Panc1 (cell line): Measurements from ENCODE around the gene PDGFRA. TPM values are rescaled to one million over a fixed set of nuclear protein-coding genes. Genes with fewer than 3 reads are reported as not detected.

Experiments used
- ATAC-seq: fragments of 200-7000 bp; cut with Tn5 transposase; 2 replicates; pipeline ENCODE4 v1.9.1; 2020; ENCODE audit warnings: mild to moderate bottlenecking, moderate library complexity
- BruUV-seq: library from RNA; stranded (reverse); fragments of 400-500 nt; replicated peaks from 2 replicates; lab custom pipeline; 2021; lab: Mats Ljungman, UMichigan
- CTCF ChIA-PET: fragments of 300-600 bp; sonication (Branson Sonifier 250); formaldehyde crosslinking; loops from one replicate; lab custom pipeline; 2022; ENCODE audit warnings: antibody characterized with exemption; lab: Charles Lee
- POLR2A ChIA-PET: fragments of 300-600 bp; sonication (Branson Sonifier 250); formaldehyde crosslinking; loops from one replicate; lab custom pipeline; 2022; ENCODE audit warnings: antibody characterized with exemption; lab: Charles Lee
- DNase-seq: peaks from one replicate; pipeline ENCODE4 v3.0.0-alpha.2; 2010; ENCODE audit warnings: low read depth, low spot score
- H3K27ac ChIP-seq: 2 replicates; pipeline ENCODE4 v1.5.1; 2011; ENCODE audit warnings: mild to moderate bottlenecking, low read length, inconsistent platforms
- H3K27me3 ChIP-seq: fragments of 200-500 bp; sonication (Bioruptor generic); 2 replicates; pipeline ENCODE4 v1.6.0; 2014; ENCODE audit warnings: low read length, inconsistent platforms; ENCODE audit not compliant: control insufficient read depth, insufficient read depth
- H3K36me3 ChIP-seq: fragments of 200-500 bp; sonication (Bioruptor generic); 2 replicates; pipeline ENCODE4 v1.5.1; 2014; ENCODE audit warnings: inconsistent platforms, mild to moderate bottlenecking, low read length, moderate library complexity; ENCODE audit not compliant: control insufficient read depth, insufficient read depth
- H3K4me1 ChIP-seq: 2 replicates; pipeline ENCODE4 v1.5.1; 2011; ENCODE audit warnings: inconsistent platforms, mild to moderate bottlenecking, low read length, moderate library complexity; ENCODE audit not compliant: control insufficient read depth, insufficient read depth
- H3K4me3 ChIP-seq, 2 experiments: 2 replicates each; pipeline ENCODE4 v1.5.1; 2011 to 2012; ENCODE audit warnings: low read depth in 2 of 2, low read length in 2 of 2, mild to moderate bottlenecking in 2 of 2, inconsistent platforms in 1 of 2, moderate library complexity in 1 of 2
- H3K9me3 ChIP-seq: fragments of 200-500 bp; sonication (Bioruptor generic); 2 replicates; pipeline ENCODE4 v1.5.1; 2014; ENCODE audit warnings: low read depth, mild to moderate bottlenecking, inconsistent platforms, low read length, moderate library complexity; ENCODE audit not compliant: control insufficient read depth, insufficient read depth
- CTCF ChIP-seq: fragments of 450-650 bp; IDR thresholded peaks from 2 replicates; pipeline ENCODE4 v1.5.1; 2017; ENCODE audit warnings: mild to moderate bottlenecking
- POLR2AphosphoS5 ChIP-seq: IDR thresholded peaks from 2 replicates; pipeline ENCODE4 v1.6.1; 2012; ENCODE audit warnings: mild to moderate bottlenecking, low read depth, low read length, moderate library complexity
- SIN3A ChIP-seq: IDR thresholded peaks from 2 replicates; pipeline ENCODE4 v1.6.1; 2012; ENCODE audit warnings: low read depth, mild to moderate bottlenecking, low read length, moderate library complexity, borderline replicate concordance; ENCODE audit not compliant: insufficient read depth
- TCF7L2 ChIP-seq: IDR thresholded peaks from 2 replicates; pipeline ENCODE4 v1.6.1; 2011; ENCODE audit warnings: mild to moderate bottlenecking, low read depth, low read length, inconsistent platforms
- in situ Hi-C: cut with HindIII; loops from 2 replicates; pipeline ENCODE4 v1.10.0; 2016; ENCODE audit warnings: low sequenced_read_pairs, low pct_unique_long_range_greater_than_20kb
- intact Hi-C: fragments of 100-400 bp; cut with micrococcal nuclease; formaldehyde crosslinking; loops from one replicate; pipeline ENCODE4 v1.10.0; 2022; ENCODE audit not compliant: unreplicated experiment
- total RNA-seq: library from RNA; stranded (reverse); gene quantifications from one replicate; pipeline ENCODE4 v1.2.1, GENCODE V29; 2021; ENCODE audit not compliant: unreplicated experiment
- TF ChIP-seq, protein P1 (sequence below), 2 experiments: IDR thresholded peaks; 2 replicates each; pipeline ENCODE4 v1.6.1; 2011 to 2012; ENCODE audit warnings: low read depth in 2 of 2, control low read depth in 1 of 2, low read length in 1 of 2, mild to moderate bottlenecking in 1 of 2, moderate library complexity in 1 of 2; ENCODE audit not compliant: insufficient read depth in 1 of 2

The PDGFRA gene
- total RNA-seq, 1 experiment from 2014 or later: 0.15 TPM

- TF ChIP-seq TCF7L2 (no peak), CTCF (no peak), POLR2AphosphoS5 (no peak), SIN3A (no peak)
- TF ChIP-seq, protein P1, sequence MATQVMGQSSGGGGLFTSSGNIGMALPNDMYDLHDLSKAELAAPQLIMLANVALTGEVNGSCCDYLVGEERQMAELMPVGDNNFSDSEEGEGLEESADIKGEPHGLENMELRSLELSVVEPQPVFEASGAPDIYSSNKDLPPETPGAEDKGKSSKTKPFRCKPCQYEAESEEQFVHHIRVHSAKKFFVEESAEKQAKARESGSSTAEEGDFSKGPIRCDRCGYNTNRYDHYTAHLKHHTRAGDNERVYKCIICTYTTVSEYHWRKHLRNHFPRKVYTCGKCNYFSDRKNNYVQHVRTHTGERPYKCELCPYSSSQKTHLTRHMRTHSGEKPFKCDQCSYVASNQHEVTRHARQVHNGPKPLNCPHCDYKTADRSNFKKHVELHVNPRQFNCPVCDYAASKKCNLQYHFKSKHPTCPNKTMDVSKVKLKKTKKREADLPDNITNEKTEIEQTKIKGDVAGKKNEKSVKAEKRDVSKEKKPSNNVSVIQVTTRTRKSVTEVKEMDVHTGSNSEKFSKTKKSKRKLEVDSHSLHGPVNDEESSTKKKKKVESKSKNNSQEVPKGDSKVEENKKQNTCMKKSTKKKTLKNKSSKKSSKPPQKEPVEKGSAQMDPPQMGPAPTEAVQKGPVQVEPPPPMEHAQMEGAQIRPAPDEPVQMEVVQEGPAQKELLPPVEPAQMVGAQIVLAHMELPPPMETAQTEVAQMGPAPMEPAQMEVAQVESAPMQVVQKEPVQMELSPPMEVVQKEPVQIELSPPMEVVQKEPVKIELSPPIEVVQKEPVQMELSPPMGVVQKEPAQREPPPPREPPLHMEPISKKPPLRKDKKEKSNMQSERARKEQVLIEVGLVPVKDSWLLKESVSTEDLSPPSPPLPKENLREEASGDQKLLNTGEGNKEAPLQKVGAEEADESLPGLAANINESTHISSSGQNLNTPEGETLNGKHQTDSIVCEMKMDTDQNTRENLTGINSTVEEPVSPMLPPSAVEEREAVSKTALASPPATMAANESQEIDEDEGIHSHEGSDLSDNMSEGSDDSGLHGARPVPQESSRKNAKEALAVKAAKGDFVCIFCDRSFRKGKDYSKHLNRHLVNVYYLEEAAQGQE (IDR thresholded peaks at IDR 0.05; ENCODE audit: insufficient read depth in 1 of 2, low read depth in 2 of 2, low read length in 1 of 2): no peak
- Histone ChIP-seq H3K36me3 (no peaks in the 10 kb centered on the region), H3K4me3 (no peak overlapping the region), H3K4me1 (no peaks in the 10 kb centered on the region), H3K27me3 (no peaks in the 10 kb centered on the region; the same call in 1 of the 2 replicates), H3K9me3 (no peaks in the 10 kb centered on the region), H3K27ac (no peak overlapping the region)
- DNase-seq (no peak), ATAC-seq (no peak)
- ChIA-PET POLR2A (no interaction called here), CTCF (no interaction called here)
- BruUV-seq: no TSS peak
- in situ Hi-C loops: no loop called here
- intact Hi-C loops: no loop called here
Observed at GRCh38 chr4:54218736-54219135, 10.4 kb upstream of the PDGFRA start.

DNA sequence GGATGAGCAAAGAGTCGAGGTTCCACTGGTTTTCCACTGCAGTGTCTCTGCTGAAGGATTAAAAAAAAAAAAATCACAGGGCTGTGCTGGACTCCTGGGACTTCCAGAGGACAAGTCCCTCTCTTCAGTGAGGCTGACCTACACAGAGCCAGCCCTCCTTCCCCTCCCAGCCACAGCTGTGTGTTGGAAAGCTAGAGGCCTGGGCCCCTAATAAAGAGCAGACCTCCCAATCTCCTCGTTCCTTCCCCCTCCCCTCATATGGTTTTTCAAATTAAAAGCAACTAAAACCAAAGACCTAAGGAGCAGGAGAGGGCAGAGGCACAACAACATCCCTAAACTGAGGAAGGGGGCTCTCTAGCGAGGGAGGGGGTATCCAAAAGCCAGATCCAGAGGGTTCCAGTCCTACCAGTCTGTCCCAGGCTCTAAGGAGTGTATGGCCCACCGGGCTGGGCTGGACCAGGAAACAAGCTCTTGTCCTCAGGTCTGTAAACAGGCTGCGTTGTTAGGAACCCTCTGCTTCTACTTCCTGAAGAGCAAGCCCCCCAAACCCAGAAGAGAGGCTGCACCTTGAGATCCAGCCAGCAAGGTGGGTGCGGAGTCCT, 4.0 kb upstream of the PDGFRA start:
- in situ Hi-C loops: no loop called here
- H3K9me3 ChIP-seq: no peaks in the 10 kb centered on the region
- H3K4me3 ChIP-seq: no peak overlapping the region
- intact Hi-C loops: no loop called here
- H3K27ac ChIP-seq: no peak overlapping the region
- DNase-seq: no peak
- ChIA-PET CTCF (no interaction called here), POLR2A (no interaction called here)
- H3K36me3 ChIP-seq: no peaks in the 10 kb centered on the region
- ATAC-seq: no peak
- no TSS peak for BruUV-seq
- TF ChIP-seq, protein P1 (IDR thresholded peaks at IDR 0.05; ENCODE audit: insufficient read depth in 1 of 2, low read depth in 2 of 2, low read length in 1 of 2): no peak
- H3K27me3 ChIP-seq: peaks cover 11% of the 10 kb centered on the region; the same call in 1 of the 2 replicates
- H3K4me1 ChIP-seq: peaks cover 5% of the 10 kb centered on the region; the same call in 1 of the 2 replicates
